GM10248 (cell line): ENCODE results near the gene KIF19.

Source experiments
- CTCF ChIA-PET: fragments of 300-600 bp; sonication (Branson Sonifier 250); formaldehyde crosslinking; extraction: SDS; loops from one replicate; lab custom pipeline; 2021; ENCODE audit warnings: antibody characterized with exemption; lab: Yijun Ruan, JAX
- POLR2A ChIA-PET: fragments of 350-650 bp; sonication (Branson Sonifier 250); formaldehyde crosslinking; extraction: SDS; loops from one replicate; lab custom pipeline; 2020; ENCODE audit warnings: antibody characterized with exemption; lab: Yijun Ruan, JAX
- DNase-seq: peaks from one replicate; pipeline ENCODE4 v3.0.0; 2012; ENCODE audit errors: extremely low spot score
- CTCF ChIP-seq: IDR thresholded peaks from 2 replicates; pipeline ENCODE4 v1.5.1; 2012; ENCODE audit warnings: mild to moderate bottlenecking, low read depth; ENCODE audit errors: extremely low read depth, missing control alignments, control extremely low read depth

The KIF19 gene

GRCh38 chr17:74371653-74372147 is 45.7 kb downstream of the KIF19 start:
- TF ChIP-seq CTCF = no peak
- CTCF ChIA-PET = interaction anchor here (1.4 to 5.6 kb wide), 7 partner anchors 9 to 491 kb away, joined by 3 to 77 read pairs (median 4); no protein-coding TSS in a partner anchor
- POLR2A ChIA-PET = no interaction called here
- DNase-seq = no peak

- ChIA-PET CTCF (interaction anchor here (1.4 to 2.8 kb wide), 2 partner anchors 85 to 160 kb away, joined by 4 to 18 read pairs; no protein-coding TSS in a partner anchor), POLR2A (no interaction called here)
- no peak for TF ChIP-seq CTCF
- no peak for DNase-seq
Measured at GRCh38 chr17:74372426-74372825, 46.4 kb downstream of the KIF19 start.

- CTCF ChIA-PET = interaction anchor here (0.8 to 2.8 kb wide), 7 partner anchors 9 to 159 kb away, joined by 3 to 18 read pairs (median 4); partner anchors contain the start of gene BTBD17
- no peak for DNase-seq
- POLR2A ChIA-PET = no interaction called here
- no peak for TF ChIP-seq CTCF
Measured at GRCh38 chr17:74373838-74374606, 48.0 kb downstream of the KIF19 start.

- ChIA-PET CTCF (interaction anchor here (1.0 to 2.8 kb wide), 3 partner anchors 83 to 158 kb away, joined by 3 to 18 read pairs (median 8); no protein-coding TSS in a partner anchor), POLR2A (no interaction called here)
- no peak for TF ChIP-seq CTCF
- DNase-seq = no peak
Measured at GRCh38 chr17:74374858-74375257, 48.8 kb downstream of the KIF19 start.

GRCh38 chr17:74379495-74380085 is 53.6 kb downstream of the KIF19 start:
- DNase-seq = peak; percentile 92
- ChIA-PET CTCF (interaction anchor here (0.6 to 6.4 kb wide), 53 partner anchors 8 to 581 kb away, joined by 3 to 77 read pairs (median 4); partner anchors contain the start of genes BTBD17, CD300C, CD300LB and GPR142), POLR2A (no interaction called here)
- peak; percentile 97 for TF ChIP-seq CTCF
